Fibroblast of lung (primary cell): ENCODE data around the gene ZNF547. TPM values are rescaled to one million over a fixed set of nuclear protein-coding genes. Genes with fewer than 3 reads are reported as not detected.
A peak's percentile ranks its signal among the peaks of the same experiment; 100 is the strongest.

Experiments used
- DNase-seq, 2 donors: peaks; one replicate each; pipeline versions ENCODE4 v3.0.0 to v3.0.0-alpha.2; 2010; ENCODE audit warnings: low read depth in 2 of 2
- H2AFZ ChIP-seq: 2 replicates; pipeline ENCODE4 v1.5.1; 2012; ENCODE audit warnings: low read length, control low read depth, inconsistent platforms
- H3K27ac ChIP-seq: 2 replicates; pipeline ENCODE4 v1.5.1; 2011; ENCODE audit warnings: low read length, control low read depth; ENCODE audit not compliant: insufficient read depth
- H3K27me3 ChIP-seq: 2 replicates; pipeline ENCODE4 v1.5.1; 2011; ENCODE audit warnings: mild to moderate bottlenecking, low read length; ENCODE audit not compliant: control insufficient read depth, insufficient read depth
- H3K36me3 ChIP-seq: 2 replicates; pipeline ENCODE4 v1.5.1; 2011; ENCODE audit warnings: low read length; ENCODE audit not compliant: control insufficient read depth, insufficient read depth
- H3K4me1 ChIP-seq: 2 replicates; pipeline ENCODE4 v1.5.1; 2011; ENCODE audit warnings: low read length; ENCODE audit not compliant: control insufficient read depth, insufficient read depth; ENCODE audit errors: extremely low read depth
- H3K4me2 ChIP-seq: 2 replicates; pipeline ENCODE4 v1.5.1; 2011; ENCODE audit warnings: low read length, control low read depth; ENCODE audit not compliant: insufficient read depth; ENCODE audit errors: extremely low read depth
- H3K4me3 ChIP-seq, 4 experiments: fragments of 200-600 bp in 1 of 4; sonication (generic) in 1 of 4; replicated peaks in 1 of 4; 2 replicates each; pipeline ENCODE4 v1.5.1; 2011 to 2016; ENCODE audit warnings: low read length in 4 of 4, low read depth in 3 of 4, mild to moderate bottlenecking in 3 of 4, control low read depth in 2 of 4, inconsistent platforms in 1 of 4, mixed read lengths in 1 of 4; ENCODE audit not compliant: insufficient read depth in 1 of 4; ENCODE audit errors: control extremely low read depth in 1 of 4
- H3K79me2 ChIP-seq: 2 replicates; pipeline ENCODE4 v1.5.1; 2012; ENCODE audit warnings: mild to moderate bottlenecking, low read length, inconsistent platforms; ENCODE audit not compliant: control insufficient read depth, insufficient read depth
- H3K9ac ChIP-seq: 2 replicates; pipeline ENCODE4 v1.5.1; 2011; ENCODE audit warnings: mild to moderate bottlenecking, low read length, control low read depth; ENCODE audit not compliant: insufficient read depth
- H3K9me3 ChIP-seq: 2 replicates; pipeline ENCODE4 v1.5.1; 2012; ENCODE audit warnings: low read depth, low read length; ENCODE audit not compliant: control insufficient read depth, insufficient read depth
- H4K20me1 ChIP-seq: 2 replicates; pipeline ENCODE4 v1.5.1; 2011; ENCODE audit warnings: low read length; ENCODE audit not compliant: control insufficient read depth, insufficient read depth; ENCODE audit errors: extremely low read depth
- CTCF ChIP-seq, 2 donors: IDR thresholded peaks in 1 of 2; conservative IDR thresholded peaks in 1 of 2; 1 replicate in 1 of 2; 2 replicates in 1 of 2; pipeline ENCODE4 v1.5.1; 2011 to 2012; ENCODE audit warnings: low read length in 2 of 2, control low read depth in 1 of 2, inconsistent platforms in 1 of 2, low read depth in 1 of 2, mild to moderate bottlenecking in 1 of 2
- EZH2 ChIP-seq: IDR thresholded peaks from 2 replicates; pipeline ENCODE4 v1.5.1; 2012; ENCODE audit warnings: low read length, control low read depth, mild to moderate bottlenecking; ENCODE audit errors: missing control alignments
- polyA plus RNA-seq, 2 donors: library from polyadenylated mRNA; depleted of rRNA in 1 of 2; stranded (reverse) in 1 of 2; unstranded in 1 of 2; fragments of >200 nt; gene quantifications; 2 replicates each; pipeline ENCODE4 v1.2.1, GENCODE V29; 2011 to 2012; ENCODE audit warnings: missing spikeins in 1 of 2
- total RNA-seq: library from RNA; depleted of rRNA; stranded (reverse); fragments of >200 nt; gene quantifications from 2 replicates; pipeline ENCODE4 v1.2.1, GENCODE V29; 2014

ZNF547 gene
- total and polyA plus RNA-seq, 2 donors (not counting 1 experiment from before 2014, with no cell fraction given): 2.7 to 6.1 TPM

- Histone ChIP-seq H3K9me3 (peaks cover 2% of the 10 kb centered on the region), H3K27ac (no peak overlapping the region), H3K4me2 (no peak overlapping the region), H2AFZ (no peak overlapping the region), H3K79me2 (peaks cover 5% of the 10 kb centered on the region), H3K36me3 (peaks cover 24% of the 10 kb centered on the region), H4K20me1 (no peaks in the 10 kb centered on the region), H3K9ac (no peak overlapping the region), H3K27me3 (no peaks in the 10 kb centered on the region), H3K4me1 (no peaks in the 10 kb centered on the region), H3K4me3 (no peak overlapping the region)
- DNase-seq: no peak
- TF ChIP-seq CTCF (conservative IDR thresholded peaks at IDR 0.05 in 1 of 2, IDR thresholded peaks at IDR 0.05 in 1 of 2; ENCODE audit: low read depth in 1 of 2, low read length in 2 of 2) (no peak), EZH2 (no peak)
These were observed 35.5 kb downstream of the ZNF547 start for GRCh38 chr19:57398868-57399267.

GRCh38 chr19:57403737-57404563 is 40.6 kb downstream of the ZNF547 start:
- Histone ChIP-seq H3K4me2 (no peak overlapping the region), H3K36me3 (peaks cover 4% of the 10 kb centered on the region), H3K4me3 (no peak overlapping the region), H2AFZ (no peak overlapping the region), H3K4me1 (no peaks in the 10 kb centered on the region), H4K20me1 (no peaks in the 10 kb centered on the region), H3K9ac (no peak overlapping the region), H3K27me3 (no peaks in the 10 kb centered on the region), H3K79me2 (no peaks in the 10 kb centered on the region), H3K9me3 (no peaks in the 10 kb centered on the region), H3K27ac (no peak overlapping the region)
- DNase-seq: no peak
- TF ChIP-seq CTCF (conservative IDR thresholded peaks at IDR 0.05 in 1 of 2, IDR thresholded peaks at IDR 0.05 in 1 of 2; ENCODE audit: low read depth in 1 of 2, low read length in 2 of 2): no peak
- TF ChIP-seq EZH2: no peak

DNA sequence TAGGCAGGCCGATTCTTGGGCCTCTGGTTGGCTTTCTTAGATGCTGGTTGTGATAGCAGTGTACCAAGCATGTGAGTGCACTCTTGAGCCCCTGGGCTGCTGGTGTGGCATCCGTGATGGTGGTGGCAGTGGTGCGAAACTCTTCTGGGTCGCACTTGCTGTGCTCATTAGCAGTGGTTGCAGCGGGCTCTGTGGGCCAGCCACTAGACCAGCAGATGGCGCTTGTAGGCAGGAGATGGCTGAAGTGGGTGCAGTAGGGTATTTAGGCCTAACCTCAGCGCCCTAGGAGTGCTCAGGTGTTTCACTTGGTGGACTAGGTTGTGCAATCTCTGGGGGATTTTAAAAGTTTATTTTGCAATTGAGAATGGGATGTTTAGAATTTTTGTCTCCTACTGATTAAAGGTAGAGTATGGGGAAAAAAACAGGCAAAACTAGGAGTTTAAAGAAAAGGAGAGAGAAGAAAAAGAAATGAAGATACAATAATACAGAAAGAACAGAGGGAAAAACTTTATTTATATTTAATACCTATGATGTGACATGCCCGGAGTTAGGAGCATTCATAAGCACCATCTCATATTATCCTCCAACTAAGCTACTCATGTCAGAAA is 43.3 kb downstream of the ZNF547 start:
- peaks cover 5% of the 10 kb centered on the region for H3K79me2 ChIP-seq
- DNase-seq: peak; percentile 16 to 62
- H3K4me3 ChIP-seq: no peak overlapping the region
- peaks cover under 1% of the 10 kb centered on the region for H3K4me1 ChIP-seq
- H3K9me3 ChIP-seq: no peaks in the 10 kb centered on the region
- no peaks in the 10 kb centered on the region for H3K27me3 ChIP-seq
- no peak for TF ChIP-seq EZH2
- peak; percentile 71 to 91 for TF ChIP-seq CTCF (conservative IDR thresholded peaks at IDR 0.05 in 1 of 2, IDR thresholded peaks at IDR 0.05 in 1 of 2; ENCODE audit: low read depth in 1 of 2, low read length in 2 of 2)
- no peak overlapping the region for H3K27ac ChIP-seq
- no peaks in the 10 kb centered on the region for H4K20me1 ChIP-seq
- no peak overlapping the region for H2AFZ ChIP-seq
- no peaks in the 10 kb centered on the region for H3K36me3 ChIP-seq
- no peak overlapping the region for H3K9ac ChIP-seq
- H3K4me2 ChIP-seq: no peak overlapping the region
